DOHH2 (cell line): Measurements from ENCODE around the gene SUGCT.

Experiments
- CTCF ChIP-seq: fragments of 200-600 bp; sonication (generic); IDR thresholded peaks from one replicate; pipeline ENCODE4 v1.5.1; 2014; ENCODE audit warnings: antibody characterized with exemption, mild to moderate bottlenecking, low read depth, low read length; ENCODE audit not compliant: poor library complexity, severe bottlenecking
- EZH2phosphoT487 ChIP-seq: fragments of 200-600 bp; sonication (generic); IDR thresholded peaks from 2 replicates; pipeline ENCODE4 v1.6.1; 2017; ENCODE audit warnings: borderline replicate concordance, mild to moderate bottlenecking, antibody characterized with exemption, low read length, moderate library complexity, mixed read lengths

- TF ChIP-seq CTCF, result no peak
- TF ChIP-seq EZH2phosphoT487, result no peak
Measured at GRCh38 chr7:40267583-40267982, 132.8 kb downstream of the SUGCT start.
